ENCODE data around the gene GPLD1. TPM values are rescaled to one million over a fixed set of nuclear protein-coding genes. Genes with fewer than 3 reads are reported as not detected.

GPLD1 gene
- total RNA-seq, 1 donor from 2014 or later, result 6.0 TPM

GRCh38 chr6:24489881-24490280 lies 503 bp upstream of the GPLD1 start:
- H3K4me1 Mint-ChIP-seq, result peaks cover 6% of the 10 kb centered on the region
- H3K27me3 Mint-ChIP-seq (ENCODE audit: low read depth), result no peaks in the 10 kb centered on the region
- H3K36me3 Mint-ChIP-seq (ENCODE audit: low read depth), result no peaks in the 10 kb centered on the region
- H3K27ac Mint-ChIP-seq (ENCODE audit: unreplicated experiment), result no peak overlapping the region
- no peaks in the 10 kb centered on the region for H3K9me3 Mint-ChIP-seq
- no peak for DNase-seq (ENCODE audit: low read depth, low spot score)
- TF ChIP-seq CTCF (conservative IDR thresholded peaks at IDR 0.05), result no peak
- H3K4me3 Mint-ChIP-seq, result no peak overlapping the region

- DNase-seq (ENCODE audit: low read depth, low spot score), result no peak
- TF ChIP-seq CTCF (conservative IDR thresholded peaks at IDR 0.05), result no peak
- Mint-ChIP-seq H3K36me3 (ENCODE audit: low read depth) (no peaks in the 10 kb centered on the region), H3K4me3 (no peak overlapping the region), H3K9me3 (no peaks in the 10 kb centered on the region), H3K27me3 (ENCODE audit: low read depth) (no peaks in the 10 kb centered on the region), H3K4me1 (no peaks in the 10 kb centered on the region), H3K27ac (ENCODE audit: unreplicated experiment) (no peak overlapping the region)
Observed at GRCh38 chr6:24486065-24486464, 3.3 kb downstream of the GPLD1 start.

GRCh38 chr6:24484657-24485323 lies 4.6 kb downstream of the GPLD1 start:
- H3K4me3 Mint-ChIP-seq, result no peak overlapping the region
- H3K36me3 Mint-ChIP-seq (ENCODE audit: low read depth), result peaks cover 1% of the 10 kb centered on the region
- no peaks in the 10 kb centered on the region for H3K4me1 Mint-ChIP-seq
- TF ChIP-seq CTCF (conservative IDR thresholded peaks at IDR 0.05), result no peak
- H3K27ac Mint-ChIP-seq (ENCODE audit: unreplicated experiment), result no peak overlapping the region
- no peaks in the 10 kb centered on the region for H3K27me3 Mint-ChIP-seq (ENCODE audit: low read depth)
- no peak for DNase-seq (ENCODE audit: low read depth, low spot score)
- no peaks in the 10 kb centered on the region for H3K9me3 Mint-ChIP-seq

- H3K4me3 Mint-ChIP-seq, result no peak overlapping the region
- H3K9me3 Mint-ChIP-seq, result peaks cover 2% of the 10 kb centered on the region
- no peak overlapping the region for H3K27ac Mint-ChIP-seq (ENCODE audit: unreplicated experiment)
- H3K4me1 Mint-ChIP-seq, result no peaks in the 10 kb centered on the region
- no peaks in the 10 kb centered on the region for H3K27me3 Mint-ChIP-seq (ENCODE audit: low read depth)
- DNase-seq (ENCODE audit: low read depth, low spot score), result no peak
- TF ChIP-seq CTCF (conservative IDR thresholded peaks at IDR 0.05), result no peak
- H3K36me3 Mint-ChIP-seq (ENCODE audit: low read depth), result peaks cover 6% of the 10 kb centered on the region
Observed at GRCh38 chr6:24481449-24481848, 7.9 kb downstream of the GPLD1 start.

GRCh38 chr6:24480705-24481104 lies 8.7 kb downstream of the GPLD1 start:
- no peak for TF ChIP-seq CTCF (conservative IDR thresholded peaks at IDR 0.05)
- H3K36me3 Mint-ChIP-seq (ENCODE audit: low read depth), result peaks cover 6% of the 10 kb centered on the region
- no peak for DNase-seq (ENCODE audit: low read depth, low spot score)
- H3K4me3 Mint-ChIP-seq, result no peak overlapping the region
- no peaks in the 10 kb centered on the region for H3K27me3 Mint-ChIP-seq (ENCODE audit: low read depth)
- H3K27ac Mint-ChIP-seq (ENCODE audit: unreplicated experiment), result no peak overlapping the region
- H3K4me1 Mint-ChIP-seq, result no peaks in the 10 kb centered on the region
- peaks cover 2% of the 10 kb centered on the region for H3K9me3 Mint-ChIP-seq
